Neuronal stem cell (in vitro differentiated cells): ENCODE results near the gene OPN3.

Source experiments
- DNase-seq: peaks from one replicate; pipeline ENCODE4 v3.0.0-alpha.2; 2013; ENCODE audit warnings: low spot score
- H2AFZ ChIP-seq: one replicate; pipeline ENCODE4 v1.6.1; 2013; ENCODE audit warnings: mild to moderate bottlenecking, low read length, inconsistent platforms
- H2AK5ac ChIP-seq: 2 replicates; pipeline ENCODE4 v1.6.1; 2013; ENCODE audit warnings: low read depth, mild to moderate bottlenecking, inconsistent platforms, low read length, moderate library complexity, mixed read lengths
- H2BK120ac ChIP-seq: 2 replicates; pipeline ENCODE4 v1.6.1; 2013; ENCODE audit warnings: low read depth, mild to moderate bottlenecking, inconsistent platforms, low read length, moderate library complexity, mixed read lengths
- H2BK12ac ChIP-seq: one replicate; pipeline ENCODE4 v1.6.1; 2013; ENCODE audit warnings: low read length, inconsistent platforms
- H2BK15ac ChIP-seq: 2 replicates; pipeline ENCODE4 v1.6.1; 2013; ENCODE audit warnings: mild to moderate bottlenecking, low read length, inconsistent platforms, mixed read lengths
- H2BK5ac ChIP-seq: one replicate; pipeline ENCODE4 v1.6.1; 2013; ENCODE audit warnings: inconsistent platforms, mild to moderate bottlenecking, low read length, moderate library complexity
- H3K14ac ChIP-seq: one replicate; pipeline ENCODE4 v1.6.1; 2013; ENCODE audit warnings: low read length, inconsistent platforms
- H3K18ac ChIP-seq: 2 replicates; pipeline ENCODE4 v1.6.1; 2013; ENCODE audit warnings: low read length, inconsistent platforms
- H3K23ac ChIP-seq: 2 replicates; pipeline ENCODE4 v1.6.1; 2013; ENCODE audit warnings: low read depth, mild to moderate bottlenecking, mixed read lengths, low read length, inconsistent platforms; ENCODE audit not compliant: poor library complexity
- H3K27ac ChIP-seq: replicated peaks from 3 replicates; pipeline ENCODE4 v1.5.1; 2013; ENCODE audit warnings: low read length, inconsistent platforms
- H3K27me3 ChIP-seq, 3 experiments: 2 replicates each; pipeline ENCODE4 v1.6.1; 2013; ENCODE audit warnings: low read length in 3 of 3, mild to moderate bottlenecking in 2 of 3, inconsistent platforms in 1 of 3, low read depth in 1 of 3, mixed read lengths in 1 of 3, moderate library complexity in 1 of 3; ENCODE audit not compliant: control insufficient read depth in 3 of 3, insufficient read depth in 3 of 3
- H3K36me3 ChIP-seq, 2 donors: replicated peaks in 1 of 2; 2 replicates each; pipeline ENCODE4 v1.6.1; 2013; ENCODE audit warnings: low read length in 2 of 2; ENCODE audit not compliant: control insufficient read depth in 2 of 2, insufficient read depth in 2 of 2
- H3K4ac ChIP-seq: 2 replicates; pipeline ENCODE4 v1.6.1; 2013; ENCODE audit warnings: inconsistent platforms, mild to moderate bottlenecking, low read length, moderate library complexity
- H3K4me1 ChIP-seq, 2 donors: 1 replicate in 1 of 2; 2 replicates in 1 of 2; pipeline ENCODE4 v1.6.1; 2013; ENCODE audit warnings: low read length in 2 of 2, low read depth in 1 of 2; ENCODE audit not compliant: control insufficient read depth in 2 of 2, insufficient read depth in 1 of 2
- H3K4me2 ChIP-seq: one replicate; pipeline ENCODE4 v1.6.1; 2013; ENCODE audit warnings: mild to moderate bottlenecking, low read length, inconsistent platforms; ENCODE audit not compliant: insufficient read depth, poor library complexity, severe bottlenecking
- H3K4me3 ChIP-seq, 2 donors: 2 replicates each; pipeline ENCODE4 v1.5.1; 2013; ENCODE audit warnings: low read length in 2 of 2, mild to moderate bottlenecking in 2 of 2, inconsistent platforms in 1 of 2, moderate library complexity in 1 of 2
- H3K79me1 ChIP-seq: one replicate; pipeline ENCODE4 v1.6.1; 2013; ENCODE audit warnings: low read depth, mild to moderate bottlenecking, inconsistent platforms, low read length, moderate library complexity
- H3K9ac ChIP-seq: one replicate; pipeline ENCODE4 v1.6.1; 2013; ENCODE audit warnings: mild to moderate bottlenecking, low read depth, low read length, inconsistent platforms; ENCODE audit not compliant: poor library complexity
- H3K9me3 ChIP-seq, 2 donors: replicated peaks in 1 of 2; 2 replicates each; pipeline versions ENCODE3 to v1.6.1; 2013; ENCODE audit warnings: low read length in 2 of 2, mild to moderate bottlenecking in 2 of 2, inconsistent platforms in 1 of 2, low read depth in 1 of 2, mixed read lengths in 1 of 2, moderate library complexity in 1 of 2; ENCODE audit not compliant: control insufficient read depth in 2 of 2, insufficient read depth in 1 of 2
- H4K8ac ChIP-seq: one replicate; pipeline ENCODE4 v1.6.1; 2013; ENCODE audit warnings: low read depth, mild to moderate bottlenecking, inconsistent platforms, low read length, moderate library complexity
- H4K91ac ChIP-seq: one replicate; pipeline ENCODE4 v1.6.1; 2013; ENCODE audit warnings: low read length, low read depth, mild to moderate bottlenecking, inconsistent platforms; ENCODE audit not compliant: poor library complexity
- WGBS, 2 donors: extraction: QIAGEN DNeasy Blood & Tissue Kit; methylation state at CpG; one replicate each; pipeline ENCODE4 v1.1.7; 2013; ENCODE audit warnings: missing lambda C conversion rate in 2 of 2, mixed read lengths in 1 of 2; ENCODE audit not compliant: insufficient read length in 2 of 2, insufficient replicate concordance in 1 of 2; ENCODE audit errors: extremely low coverage in 2 of 2; 5-methylcytosine and 5-hydroxymethylcytosine counted together

The OPN3 gene

GRCh38 chr1:241569848-241570247 is 70.3 kb downstream of the OPN3 start:
- no peak overlapping the region for H4K91ac ChIP-seq
- no peak overlapping the region for H2AFZ ChIP-seq
- H3K36me3 ChIP-seq: no peaks in the 10 kb centered on the region
- no peak overlapping the region for H2BK120ac ChIP-seq
- no peak overlapping the region for H2BK12ac ChIP-seq
- no peaks in the 10 kb centered on the region for H3K4me1 ChIP-seq
- H3K4me2 ChIP-seq: no peak overlapping the region
- no CpG with 5 or more reads among the region's 2 CpGs for WGBS, 2 donors
- no peak overlapping the region for H3K14ac ChIP-seq
- no peaks in the 10 kb centered on the region for H3K79me1 ChIP-seq
- no peak overlapping the region for H3K4ac ChIP-seq
- no peak overlapping the region for H3K9ac ChIP-seq
- H2BK5ac ChIP-seq: no peak overlapping the region
- H3K27me3 ChIP-seq: no peaks in the 10 kb centered on the region
- no peak overlapping the region for H2AK5ac ChIP-seq
- H4K8ac ChIP-seq: no peak overlapping the region
- H3K9me3 ChIP-seq: no peaks in the 10 kb centered on the region
- no peak overlapping the region for H3K27ac ChIP-seq
- H3K23ac ChIP-seq: no peak overlapping the region
- no peak overlapping the region for H2BK15ac ChIP-seq
- H3K4me3 ChIP-seq: no peak overlapping the region
- no peak overlapping the region for H3K18ac ChIP-seq
- no peak for DNase-seq

GRCh38 chr1:241560849-241561187 is 79.4 kb downstream of the OPN3 start:
- H3K4me1 ChIP-seq: no peaks in the 10 kb centered on the region
- H2BK15ac ChIP-seq: no peak overlapping the region
- no peak overlapping the region for H3K4me3 ChIP-seq
- no peak overlapping the region for H3K27ac ChIP-seq
- H2AFZ ChIP-seq: no peak overlapping the region
- H3K18ac ChIP-seq: no peak overlapping the region
- DNase-seq: no peak
- no peaks in the 10 kb centered on the region for H3K36me3 ChIP-seq
- H3K27me3 ChIP-seq: peaks cover 0 to 4% (median 0%) of the 10 kb centered on the region in 3 experiments
- no peak overlapping the region for H3K4ac ChIP-seq
- no peak overlapping the region for H3K14ac ChIP-seq
- no peak overlapping the region for H2AK5ac ChIP-seq
- H3K79me1 ChIP-seq: no peaks in the 10 kb centered on the region
- no peak overlapping the region for H2BK120ac ChIP-seq
- H3K23ac ChIP-seq: no peak overlapping the region
- no peak overlapping the region for H3K9ac ChIP-seq
- no peak overlapping the region for H4K91ac ChIP-seq
- no CpG with 5 or more reads among the region's 3 CpGs for WGBS, 2 donors
- H2BK12ac ChIP-seq: no peak overlapping the region
- H2BK5ac ChIP-seq: no peak overlapping the region
- no peak overlapping the region for H3K4me2 ChIP-seq
- H4K8ac ChIP-seq: no peak overlapping the region
- H3K9me3 ChIP-seq: no peaks in the 10 kb centered on the region

- Histone ChIP-seq H2AK5ac (no peak overlapping the region), H3K4ac (no peak overlapping the region), H2BK5ac (no peak overlapping the region), H3K36me3 (no peaks in the 10 kb centered on the region), H3K79me1 (no peaks in the 10 kb centered on the region), H2BK15ac (no peak overlapping the region), H3K4me1 (no peaks in the 10 kb centered on the region), H2AFZ (no peak overlapping the region), H3K4me3 (no peak overlapping the region), H3K9me3 (no peaks in the 10 kb centered on the region), H3K14ac (no peak overlapping the region), H2BK12ac (no peak overlapping the region), H2BK120ac (no peak overlapping the region), H3K18ac (no peak overlapping the region), H3K27ac (no peak overlapping the region), H4K8ac (no peak overlapping the region), H3K23ac (no peak overlapping the region), H3K27me3 (peaks cover 0 to 4% (median 0%) of the 10 kb centered on the region in 3 experiments), H3K9ac (no peak overlapping the region), H3K4me2 (no peak overlapping the region), H4K91ac (no peak overlapping the region)
- no peak for DNase-seq
- no CpG with 5 or more reads among the region's 4 CpGs for WGBS, 2 donors
Measured at GRCh38 chr1:241560146-241560848, 79.9 kb downstream of the OPN3 start.

DNA sequence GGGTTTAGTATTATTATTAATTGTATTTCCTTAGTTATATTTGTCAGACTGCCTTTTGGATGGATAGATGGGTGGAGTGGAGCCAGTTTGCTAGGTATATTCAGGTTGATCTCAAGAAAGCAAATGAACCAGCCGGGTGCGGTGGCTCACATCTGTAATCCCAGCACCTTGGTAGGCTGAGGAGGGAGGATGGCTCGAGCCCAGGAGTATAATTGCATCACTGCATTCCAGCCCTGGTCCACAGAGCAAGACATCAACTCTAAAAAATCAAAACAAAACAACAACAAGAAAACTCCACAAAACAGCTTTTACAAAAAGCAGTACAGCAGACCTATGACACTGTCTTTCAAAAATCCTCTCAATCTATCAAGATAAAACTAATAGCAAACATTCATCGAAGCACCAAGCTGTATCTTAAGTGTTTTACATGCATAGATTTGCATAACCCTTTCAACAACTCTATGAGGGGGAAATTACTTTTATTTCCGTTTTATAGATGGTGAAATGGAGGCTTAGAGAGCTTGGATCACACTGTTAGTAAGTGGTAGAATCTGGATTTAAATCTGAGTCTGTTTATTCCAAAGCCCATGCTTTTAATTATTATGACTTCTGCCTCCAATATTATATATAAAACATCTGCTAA is 82.5 kb downstream of the OPN3 start:
- no peaks in the 10 kb centered on the region for H3K79me1 ChIP-seq
- no peak overlapping the region for H3K4ac ChIP-seq
- H2BK5ac ChIP-seq: no peak overlapping the region
- no peaks in the 10 kb centered on the region for H3K9me3 ChIP-seq
- no peak overlapping the region for H3K9ac ChIP-seq
- no CpG with 5 or more reads among the region's 5 CpGs for WGBS, 2 donors
- no peak overlapping the region for H2AFZ ChIP-seq
- H3K23ac ChIP-seq: no peak overlapping the region
- H3K27me3 ChIP-seq: peaks cover 0 to 4% (median 0%) of the 10 kb centered on the region in 3 experiments
- H2BK12ac ChIP-seq: no peak overlapping the region
- no peak overlapping the region for H4K91ac ChIP-seq
- H2BK120ac ChIP-seq: no peak overlapping the region
- H2AK5ac ChIP-seq: no peak overlapping the region
- H3K4me2 ChIP-seq: no peak overlapping the region
- no peak for DNase-seq
- H2BK15ac ChIP-seq: no peak overlapping the region
- no peak overlapping the region for H3K18ac ChIP-seq
- H3K36me3 ChIP-seq: no peaks in the 10 kb centered on the region
- H4K8ac ChIP-seq: no peak overlapping the region
- no peaks in the 10 kb centered on the region for H3K4me1 ChIP-seq
- no peak overlapping the region for H3K14ac ChIP-seq
- H3K4me3 ChIP-seq: no peak overlapping the region
- H3K27ac ChIP-seq: no peak overlapping the region
